ENCODE results near the gene NOTCH1.

- TF ChIP-seq CTCF (conservative IDR thresholded peaks at IDR 0.05) (no peak), EZH2 (IDR thresholded peaks at IDR 0.05; ENCODE audit: low read depth) (no peak)
These were observed 80.2 kb downstream of the NOTCH1 start for GRCh38 chr9:136465500-136466154.
